ENCODE data around the gene GEMIN7. TPM values are rescaled to one million over a fixed set of nuclear protein-coding genes. Genes with fewer than 3 reads are reported as not detected.
A peak's percentile ranks its signal among the peaks of the same experiment; 100 is the strongest.

Gene GEMIN7
- total RNA-seq, 3 donors from 2014 or later (not counting 1 experiment from before 2014, with no cell fraction given), result 27.7 to 28.7 (median 27.9) TPM

DNA sequence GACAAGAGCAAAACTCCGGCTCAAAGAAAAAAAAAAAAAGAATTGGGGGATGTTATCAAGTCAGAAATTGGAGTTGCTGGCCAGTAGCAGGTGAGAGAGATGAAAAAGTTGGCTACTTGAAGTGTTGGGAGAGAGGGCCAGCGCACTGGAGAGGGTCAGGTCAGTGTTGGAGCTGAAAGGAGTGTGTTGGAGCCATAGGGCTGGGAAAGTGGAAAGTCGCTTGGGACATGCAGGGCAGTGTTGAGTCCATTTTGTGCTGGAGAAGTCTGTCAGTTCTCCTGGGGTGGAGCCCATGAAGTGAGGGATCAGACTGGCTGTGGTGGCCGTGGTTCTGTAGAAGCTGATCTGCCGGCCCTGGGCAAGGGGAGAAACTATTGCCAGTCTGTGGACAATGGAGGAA lies 15.6 kb downstream of the GEMIN7 start:
- H3K36me3 Mint-ChIP-seq, result no peaks in the 10 kb centered on the region
- DNase-seq (no peak), ATAC-seq (no peak)
- no peaks in the 10 kb centered on the region for H3K9me3 ChIP-seq (ENCODE audit: control insufficient read depth, insufficient read depth, low read length)
- H3K4me3 Mint-ChIP-seq, result peak overlapping the region; percentile 99
- H3K27ac Mint-ChIP-seq, result peak overlapping the region; percentile 7 to 99
- no peaks in the 10 kb centered on the region for H3K27me3 ChIP-seq (ENCODE audit: control insufficient read depth, insufficient read depth, low read length)
- no peaks in the 10 kb centered on the region for H3K9me3 Mint-ChIP-seq
- H3K4me1 Mint-ChIP-seq, result peaks cover 77 to 80% of the 10 kb centered on the region in 2 donors
- no peak overlapping the region for H3K27ac ChIP-seq (ENCODE audit: low read length)
- intact Hi-C loops (cut with micrococcal nuclease), result no loop called here
- no peaks in the 10 kb centered on the region for H3K27me3 Mint-ChIP-seq (ENCODE audit: low read depth in 2 of 2)
- TF ChIP-seq, protein P1, sequence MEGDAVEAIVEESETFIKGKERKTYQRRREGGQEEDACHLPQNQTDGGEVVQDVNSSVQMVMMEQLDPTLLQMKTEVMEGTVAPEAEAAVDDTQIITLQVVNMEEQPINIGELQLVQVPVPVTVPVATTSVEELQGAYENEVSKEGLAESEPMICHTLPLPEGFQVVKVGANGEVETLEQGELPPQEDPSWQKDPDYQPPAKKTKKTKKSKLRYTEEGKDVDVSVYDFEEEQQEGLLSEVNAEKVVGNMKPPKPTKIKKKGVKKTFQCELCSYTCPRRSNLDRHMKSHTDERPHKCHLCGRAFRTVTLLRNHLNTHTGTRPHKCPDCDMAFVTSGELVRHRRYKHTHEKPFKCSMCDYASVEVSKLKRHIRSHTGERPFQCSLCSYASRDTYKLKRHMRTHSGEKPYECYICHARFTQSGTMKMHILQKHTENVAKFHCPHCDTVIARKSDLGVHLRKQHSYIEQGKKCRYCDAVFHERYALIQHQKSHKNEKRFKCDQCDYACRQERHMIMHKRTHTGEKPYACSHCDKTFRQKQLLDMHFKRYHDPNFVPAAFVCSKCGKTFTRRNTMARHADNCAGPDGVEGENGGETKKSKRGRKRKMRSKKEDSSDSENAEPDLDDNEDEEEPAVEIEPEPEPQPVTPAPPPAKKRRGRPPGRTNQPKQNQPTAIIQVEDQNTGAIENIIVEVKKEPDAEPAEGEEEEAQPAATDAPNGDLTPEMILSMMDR (IDR thresholded peaks at IDR 0.05), result no peak
- peaks cover 69% of the 10 kb centered on the region for H3K4me1 ChIP-seq (ENCODE audit: control insufficient read depth, insufficient read depth, low read length)
- no peak overlapping the region for H3K4me3 ChIP-seq (ENCODE audit: low read length)
- 89% methylated on average over 5 of the region's 5 CpGs for WGBS (ENCODE audit: insufficient coverage)
- H3K36me3 ChIP-seq (ENCODE audit: control insufficient read depth, insufficient read depth, low read length), result peaks cover 9% of the 10 kb centered on the region

DNA sequence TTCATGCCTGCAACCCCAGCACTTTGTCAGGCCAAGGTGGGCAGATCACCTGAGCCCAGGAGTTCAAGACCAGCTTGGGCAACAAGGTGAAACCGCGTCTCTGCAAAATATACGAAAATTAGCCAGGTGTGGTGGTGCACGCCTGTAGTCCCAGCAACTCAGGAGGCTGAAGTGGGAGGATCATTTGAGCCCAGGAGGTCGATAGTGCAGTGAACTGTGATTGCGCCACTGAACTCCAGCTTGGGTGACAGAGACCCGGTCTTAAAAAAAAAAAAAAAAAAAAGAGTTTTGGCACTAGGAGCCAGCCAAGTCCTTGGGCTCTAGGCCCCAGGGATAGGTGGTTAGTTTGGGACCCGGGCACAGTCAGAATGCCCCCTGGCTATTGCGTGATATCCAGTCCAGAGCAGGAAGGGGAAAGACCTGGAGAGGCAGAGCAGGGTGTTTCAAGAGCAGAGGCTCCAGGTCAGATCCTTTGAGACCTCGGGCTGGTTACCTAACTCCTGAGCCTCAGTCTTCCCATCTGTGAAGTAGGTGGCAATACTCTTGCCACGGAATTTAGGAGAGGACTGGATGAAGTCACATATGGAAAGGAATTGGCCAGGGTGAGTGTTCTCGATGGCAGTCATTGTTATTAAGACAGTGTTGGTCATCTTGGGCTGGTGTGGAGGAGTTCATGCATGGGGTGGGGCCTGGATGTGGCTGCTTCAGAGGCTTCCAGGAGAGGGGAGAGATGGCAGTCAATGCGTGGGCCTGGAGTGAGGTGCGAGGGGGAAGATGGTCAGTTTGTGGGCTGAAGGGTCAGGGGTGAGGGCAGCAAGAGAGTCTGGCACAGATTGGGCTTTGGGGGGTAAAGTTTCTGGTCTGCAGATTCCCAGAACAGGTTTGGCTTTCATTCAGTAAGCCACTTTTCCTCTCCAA lies 16.7 kb downstream of the GEMIN7 start:
- H3K27me3 Mint-ChIP-seq (ENCODE audit: low read depth in 2 of 2), result no peaks in the 10 kb centered on the region
- H3K4me3 Mint-ChIP-seq, result peak overlapping the region; percentile 28
- intact Hi-C loops (cut with micrococcal nuclease), result no loop called here
- H3K36me3 Mint-ChIP-seq, result no peaks in the 10 kb centered on the region
- H3K27ac ChIP-seq (ENCODE audit: low read length), result no peak overlapping the region
- peaks cover 63% of the 10 kb centered on the region for H3K4me1 ChIP-seq (ENCODE audit: control insufficient read depth, insufficient read depth, low read length)
- H3K4me3 ChIP-seq (ENCODE audit: low read length), result no peak overlapping the region
- H3K27me3 ChIP-seq (ENCODE audit: control insufficient read depth, insufficient read depth, low read length), result no peaks in the 10 kb centered on the region
- H3K36me3 ChIP-seq (ENCODE audit: control insufficient read depth, insufficient read depth, low read length), result peaks cover 2% of the 10 kb centered on the region
- H3K9me3 Mint-ChIP-seq, result no peaks in the 10 kb centered on the region
- TF ChIP-seq, protein P1 (IDR thresholded peaks at IDR 0.05), result no peak
- no peaks in the 10 kb centered on the region for H3K9me3 ChIP-seq (ENCODE audit: control insufficient read depth, insufficient read depth, low read length)
- whole genome bisulfite sequencing (ENCODE audit: insufficient coverage), result 93% methylated on average over 14 of the region's 14 CpGs
- ATAC-seq (no peak), DNase-seq (no peak)
- peak overlapping the region in 1 of 2 donors; percentile 63 for H3K27ac Mint-ChIP-seq
- H3K4me1 Mint-ChIP-seq, result peaks cover 83 to 86% of the 10 kb centered on the region in 2 donors

- TF ChIP-seq, protein P1 (IDR thresholded peaks at IDR 0.05), result no peak
- Mint-ChIP-seq H3K4me3 (peak overlapping the region; percentile 42), H3K4me1 (peaks cover 79 to 85% of the 10 kb centered on the region in 2 donors), H3K27me3 (ENCODE audit: low read depth in 2 of 2) (no peaks in the 10 kb centered on the region), H3K27ac (peak overlapping the region in 1 of 2 donors; percentile 63), H3K9me3 (no peaks in the 10 kb centered on the region), H3K36me3 (no peaks in the 10 kb centered on the region)
- H3K4me1 ChIP-seq (ENCODE audit: control insufficient read depth, insufficient read depth, low read length), result peaks cover 54% of the 10 kb centered on the region
- 92% methylated on average over 7 of the region's 7 CpGs for WGBS (ENCODE audit: insufficient coverage)
- H3K9me3 ChIP-seq (ENCODE audit: control insufficient read depth, insufficient read depth, low read length), result no peaks in the 10 kb centered on the region
- no peak overlapping the region for H3K27ac ChIP-seq (ENCODE audit: low read length)
- no peaks in the 10 kb centered on the region for H3K27me3 ChIP-seq (ENCODE audit: control insufficient read depth, insufficient read depth, low read length)
- DNase-seq (no peak), ATAC-seq (no peak)
- H3K36me3 ChIP-seq (ENCODE audit: control insufficient read depth, insufficient read depth, low read length), result no peaks in the 10 kb centered on the region
- no peak overlapping the region for H3K4me3 ChIP-seq (ENCODE audit: low read length)
- intact Hi-C loops (cut with micrococcal nuclease), result no loop called here
Measured at GRCh38 chr19:45096700-45097099, 17.6 kb downstream of the GEMIN7 start.

Measured in natural killer cell (primary cell).